Suprapubic skin (tissue), 3 donors: ENCODE results near the gene EDARADD.

Experiments used
- POLR2A ChIP-seq, 2 donors: fragments of 450-650 bp; IDR thresholded peaks; one replicate each; pipeline ENCODE4 v1.6.1; 2017; ENCODE audit warnings: antibody characterized with exemption in 2 of 2, mild to moderate bottlenecking in 2 of 2, moderate library complexity in 2 of 2
- TF ChIP-seq, protein P1 (sequence below), 2 donors: fragments of 200-600 bp in 1 of 2; fragments of 450-650 bp in 1 of 2; sonication (generic) in 1 of 2; IDR thresholded peaks; one replicate each; pipeline ENCODE4 v1.5.1; 2016 to 2019; ENCODE audit warnings: antibody characterized with exemption in 2 of 2, mild to moderate bottlenecking in 1 of 2, moderate library complexity in 1 of 2

DNA sequence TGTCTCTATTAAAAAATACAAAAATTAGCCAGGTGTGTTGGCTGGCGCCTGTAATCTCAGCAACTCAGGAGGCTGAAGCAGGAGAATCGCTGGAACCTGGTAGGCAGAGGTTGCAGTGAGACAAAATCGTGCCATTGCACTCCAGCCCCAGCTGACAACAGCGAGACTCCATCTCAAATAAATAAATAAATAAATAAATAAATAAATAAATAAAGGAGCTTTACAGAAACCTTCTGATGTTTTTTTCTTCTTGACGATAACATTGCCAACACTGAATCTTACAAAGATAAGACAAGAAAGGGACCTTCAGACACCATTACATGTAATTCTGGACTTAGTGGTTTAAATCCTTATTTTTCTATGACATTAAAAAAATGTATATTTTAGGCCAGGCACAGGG lies 81.9 kb downstream of the EDARADD start:
- TF ChIP-seq POLR2A (IDR thresholded peaks at IDR 0.05), result no peak
- TF ChIP-seq, protein P1, sequence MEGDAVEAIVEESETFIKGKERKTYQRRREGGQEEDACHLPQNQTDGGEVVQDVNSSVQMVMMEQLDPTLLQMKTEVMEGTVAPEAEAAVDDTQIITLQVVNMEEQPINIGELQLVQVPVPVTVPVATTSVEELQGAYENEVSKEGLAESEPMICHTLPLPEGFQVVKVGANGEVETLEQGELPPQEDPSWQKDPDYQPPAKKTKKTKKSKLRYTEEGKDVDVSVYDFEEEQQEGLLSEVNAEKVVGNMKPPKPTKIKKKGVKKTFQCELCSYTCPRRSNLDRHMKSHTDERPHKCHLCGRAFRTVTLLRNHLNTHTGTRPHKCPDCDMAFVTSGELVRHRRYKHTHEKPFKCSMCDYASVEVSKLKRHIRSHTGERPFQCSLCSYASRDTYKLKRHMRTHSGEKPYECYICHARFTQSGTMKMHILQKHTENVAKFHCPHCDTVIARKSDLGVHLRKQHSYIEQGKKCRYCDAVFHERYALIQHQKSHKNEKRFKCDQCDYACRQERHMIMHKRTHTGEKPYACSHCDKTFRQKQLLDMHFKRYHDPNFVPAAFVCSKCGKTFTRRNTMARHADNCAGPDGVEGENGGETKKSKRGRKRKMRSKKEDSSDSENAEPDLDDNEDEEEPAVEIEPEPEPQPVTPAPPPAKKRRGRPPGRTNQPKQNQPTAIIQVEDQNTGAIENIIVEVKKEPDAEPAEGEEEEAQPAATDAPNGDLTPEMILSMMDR (IDR thresholded peaks at IDR 0.05), result no peak
